IMR-90 (cell line): ENCODE data around the gene ROCK2. TPM values are rescaled to one million over a fixed set of nuclear protein-coding genes. Genes with fewer than 3 reads are reported as not detected.
A peak's percentile ranks its signal among the peaks of the same experiment; 100 is the strongest.

Experiments
- ATAC-seq: fragments of 200-7000 bp; cut with Tn5 transposase; 2 replicates; pipeline ENCODE4 v1.9.1; 2020; ENCODE audit warnings: low read depth, mild to moderate bottlenecking, moderate library complexity
- BruUV-seq: library from RNA; stranded (reverse); fragments of 400-500 nt; replicated peaks from 2 replicates; lab custom pipeline; 2021; lab: Mats Ljungman, UMichigan
- CTCF ChIA-PET: fragments of 300-600 bp; formaldehyde crosslinking; extraction: SDS; loops from one replicate; lab custom pipeline; 2021; ENCODE audit warnings: antibody characterized with exemption; lab: Yijun Ruan, JAX
- POLR2A ChIA-PET: fragments of 300-600 bp; sonication (Branson Sonifier 250); formaldehyde crosslinking; loops from one replicate; lab custom pipeline; 2022; ENCODE audit warnings: antibody characterized with exemption; ENCODE audit not compliant: unreplicated experiment; lab: Charles Lee
- DNase-seq: peaks from one replicate; pipeline ENCODE4 v3.0.0; 2013
- H2AFZ ChIP-seq: replicated peaks from 2 replicates; pipeline ENCODE3; 2013; ENCODE audit warnings: low read length, mild to moderate bottlenecking; ENCODE audit not compliant: poor library complexity
- H2AK5ac ChIP-seq: 2 replicates; pipeline ENCODE4 v1.6.1; 2013; ENCODE audit warnings: low read depth, low read length, inconsistent platforms
- H2AK9ac ChIP-seq: replicated peaks from 2 replicates; pipeline ENCODE3; 2013; ENCODE audit warnings: mild to moderate bottlenecking, low read depth, low read length, moderate library complexity; ENCODE audit not compliant: poor library complexity
- H2BK120ac ChIP-seq: 2 replicates; pipeline ENCODE4 v1.6.1; 2013; ENCODE audit warnings: low read depth, low read length, inconsistent platforms
- H2BK15ac ChIP-seq: 3 replicates; pipeline ENCODE4 v1.6.1; 2013; ENCODE audit warnings: low read depth, low read length, inconsistent platforms
- H2BK20ac ChIP-seq: 2 replicates; pipeline ENCODE4 v1.6.1; 2013; ENCODE audit warnings: low read depth, mild to moderate bottlenecking, inconsistent platforms, low read length, moderate library complexity
- H2BK5ac ChIP-seq: 2 replicates; pipeline ENCODE4 v1.6.1; 2013; ENCODE audit warnings: mild to moderate bottlenecking, low read depth, low read length, inconsistent platforms; ENCODE audit not compliant: poor library complexity, severe bottlenecking
- H3K14ac ChIP-seq: replicated peaks from 2 replicates; pipeline ENCODE4 v1.6.1; 2013; ENCODE audit warnings: low read depth, low read length, inconsistent platforms
- H3K18ac ChIP-seq: 2 replicates; pipeline ENCODE4 v1.6.1; 2013; ENCODE audit warnings: low read depth, low read length, control low read depth
- H3K23ac ChIP-seq: 2 replicates; pipeline ENCODE4 v1.6.1; 2013; ENCODE audit warnings: low read depth, low read length, inconsistent platforms
- H3K27ac ChIP-seq: 2 replicates; pipeline ENCODE4 v1.5.1; 2013; ENCODE audit warnings: mild to moderate bottlenecking, control low read depth, low read length; ENCODE audit not compliant: insufficient read depth
- H3K27me3 ChIP-seq: 2 replicates; pipeline ENCODE4 v1.6.1; 2013; ENCODE audit warnings: low read length; ENCODE audit not compliant: control insufficient read depth, insufficient read depth
- H3K36me3 ChIP-seq: 2 replicates; pipeline ENCODE4 v1.6.1; 2013; ENCODE audit warnings: low read length, mixed read lengths; ENCODE audit not compliant: control insufficient read depth, insufficient read depth
- H3K4ac ChIP-seq: 2 replicates; pipeline ENCODE4 v1.6.1; 2013; ENCODE audit warnings: low read depth, low read length, inconsistent platforms
- H3K4me1 ChIP-seq: 2 replicates; pipeline ENCODE4 v1.6.1; 2013; ENCODE audit warnings: low read length, mixed read lengths; ENCODE audit not compliant: control insufficient read depth, insufficient read depth
- H3K4me2 ChIP-seq: 2 replicates; pipeline ENCODE4 v1.6.1; 2013; ENCODE audit warnings: low read depth, mild to moderate bottlenecking, control low read depth, low read length, moderate library complexity
- H3K4me3 ChIP-seq: 2 replicates; pipeline ENCODE4 v1.5.1; 2013; ENCODE audit warnings: low read depth, mild to moderate bottlenecking, control low read depth, low read length, moderate library complexity; ENCODE audit not compliant: insufficient read depth
- H3K56ac ChIP-seq: 2 replicates; pipeline ENCODE4 v1.6.1; 2013; ENCODE audit warnings: low read length, inconsistent platforms; ENCODE audit not compliant: insufficient read depth; ENCODE audit errors: extremely low read depth
- H3K79me1 ChIP-seq, 2 experiments: 2 replicates each; pipeline ENCODE4 v1.6.1; 2013; ENCODE audit warnings: low read length in 2 of 2, inconsistent platforms in 1 of 2, low read depth in 1 of 2
- H3K9ac ChIP-seq: 2 replicates; pipeline ENCODE4 v1.6.1; 2013; ENCODE audit warnings: low read depth, low read length, control low read depth
- H3K9me1 ChIP-seq: 2 replicates; pipeline ENCODE4 v1.6.1; 2013; ENCODE audit warnings: low read length, inconsistent platforms; ENCODE audit not compliant: insufficient read depth
- H3K9me3 ChIP-seq: 2 replicates; pipeline ENCODE4 v1.6.1; 2013; ENCODE audit warnings: low read length; ENCODE audit not compliant: control insufficient read depth, insufficient read depth
- H4K20me1 ChIP-seq: 2 replicates; pipeline ENCODE4 v1.6.1; 2013; ENCODE audit warnings: low read length, inconsistent platforms; ENCODE audit not compliant: insufficient read depth
- H4K5ac ChIP-seq: 2 replicates; pipeline ENCODE4 v1.6.1; 2013; ENCODE audit warnings: mild to moderate bottlenecking, low read depth, low read length, control low read depth
- H4K8ac ChIP-seq, 2 experiments: 2 replicates each; pipeline ENCODE4 v1.6.1; 2013; ENCODE audit warnings: low read depth in 2 of 2, low read length in 2 of 2, control low read depth in 1 of 2, inconsistent platforms in 1 of 2
- H4K91ac ChIP-seq: 2 replicates; pipeline ENCODE4 v1.6.1; 2013; ENCODE audit warnings: low read depth, low read length, inconsistent platforms; ENCODE audit not compliant: insufficient read depth
- CEBPB ChIP-seq: IDR thresholded peaks from 2 replicates; pipeline ENCODE4 v1.6.1; 2012; ENCODE audit warnings: low read depth, low read length, improper control_type of control experiment
- NFE2L2 ChIP-seq: fragments of 150-350 bp; IDR thresholded peaks from 2 replicates; pipeline ENCODE4 v1.6.1; 2016; ENCODE audit warnings: low read depth, mild to moderate bottlenecking, low read length
- WGBS, 2 experiments: methylation state at CpG; one replicate each; pipeline versions ENCODE4 v1.1.5 to v1.1.7; 2013; ENCODE audit warnings: missing lambda C conversion rate in 2 of 2; ENCODE audit not compliant: insufficient read length in 1 of 2; ENCODE audit errors: extremely low coverage in 2 of 2; 5-methylcytosine and 5-hydroxymethylcytosine counted together
- dilution Hi-C: fragments of 300-500 bp; cut with HindIII; formaldehyde crosslinking; loops from one replicate; pipeline ENCODE4 v1.14.3; 2018; ENCODE audit warnings: low sequenced_read_pairs; ENCODE audit not compliant: unreplicated experiment
- in situ Hi-C: fragments of 300-500 bp; cut with MboI; formaldehyde crosslinking; loops from 3 replicates; pipeline ENCODE4 v1.14.3; 2019; ENCODE audit warnings: low sequenced_read_pairs, inconsistent platforms, mixed read lengths
- intact Hi-C: fragments of 100-400 bp; cut with micrococcal nuclease; formaldehyde crosslinking; loops from 2 replicates; pipeline ENCODE4 v1.10.0; 2022
- polyA plus RNA-seq, 3 experiments: library from polyadenylated mRNA; depleted of rRNA; stranded (reverse); fragments of >200 nt; gene quantifications; 2 replicates each; pipeline ENCODE4 v1.2.3, GENCODE V29; 2012; ENCODE audit warnings: low replicate concordance in 1 of 3
- total RNA-seq: library from RNA; depleted of rRNA; stranded (reverse); fragments of >200 nt; gene quantifications from 2 replicates; pipeline ENCODE4 v1.2.3, GENCODE V29; 2012

Gene ROCK2
- total and polyA plus RNA-seq, 2 of the 4 experiments (the other 2 are of a cell fraction), result 9.0 to 28.3 TPM

DNA sequence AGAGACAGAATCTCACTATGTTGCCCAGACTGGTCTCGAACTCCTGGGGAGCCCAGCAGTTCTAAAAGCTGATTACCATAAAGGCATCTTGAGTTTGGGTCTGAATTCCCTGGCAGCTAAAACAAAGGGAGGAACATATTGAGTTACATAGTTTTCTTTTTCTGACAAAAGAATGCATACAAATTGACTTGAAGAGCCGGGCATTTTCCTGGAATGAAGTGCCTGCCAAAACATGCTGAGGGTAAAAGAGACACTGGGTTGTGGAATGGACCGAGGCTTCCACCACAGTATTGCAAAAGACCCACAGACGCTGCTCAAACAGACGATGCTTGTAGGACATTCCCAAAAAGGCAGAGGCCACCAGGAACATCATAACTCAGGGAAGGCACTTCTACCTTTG, 35.1 kb upstream of the ROCK2 start:
- 0% methylated on average over 1 of the region's 5 CpGs; no CpG with 5 or more reads in 1 of the 2 experiments for WGBS, 2 experiments
- H2AFZ ChIP-seq, result peak overlapping the region; percentile 73

More for the DNA sequence above, 35.1 kb upstream of the ROCK2 start:
- peaks cover 24% of the 10 kb centered on the region for H3K9me1 ChIP-seq
- POLR2A ChIA-PET, result no interaction called here
- H3K9me3 ChIP-seq, result no peaks in the 10 kb centered on the region
- peak overlapping the region; percentile 97 for H2BK120ac ChIP-seq
- H2AK9ac ChIP-seq, result peak overlapping the region; percentile 46
- peaks cover 29% of the 10 kb centered on the region for H3K4me1 ChIP-seq
- H2BK20ac ChIP-seq, result peak overlapping the region; percentile 98
- no peaks in the 10 kb centered on the region for H3K36me3 ChIP-seq
- intact Hi-C loops (no loop called here), in situ Hi-C loops (no loop called here), dilution Hi-C loops (no loop called here)
- H3K18ac ChIP-seq, result peak overlapping the region; percentile 95
- CTCF ChIA-PET, result no interaction called here
- peak overlapping the region; percentile 97 for H3K4ac ChIP-seq
- no TSS peak for BruUV-seq
- H2BK5ac ChIP-seq, result peak overlapping the region; percentile 35
- H2BK15ac ChIP-seq, result peak overlapping the region; percentile 81; the same call in 2 of the 3 replicates
- H3K4me3 ChIP-seq, result no peak overlapping the region
- peak overlapping the region; percentile 25; the same call in 1 of the 2 replicates for H2AK5ac ChIP-seq
- peak overlapping the region; percentile 85; the same call in 1 of the 2 replicates for H3K27ac ChIP-seq
- H4K5ac ChIP-seq, result peak overlapping the region; percentile 81
- H3K27me3 ChIP-seq, result no peaks in the 10 kb centered on the region
- no peak overlapping the region for H3K56ac ChIP-seq
- peak overlapping the region; percentile 68 for H3K4me2 ChIP-seq
- peak overlapping the region; percentile 15 to 95; a peak in 3 of 4 replicates for H4K8ac ChIP-seq
- peak overlapping the region; percentile 95 for H4K91ac ChIP-seq
- no peak for TF ChIP-seq NFE2L2
- TF ChIP-seq CEBPB, result peak; percentile 64
- ATAC-seq (peak; percentile 30; the same call in 1 of the 2 replicates), DNase-seq (peak; percentile 47)
- no peaks in the 10 kb centered on the region for H4K20me1 ChIP-seq
- H3K14ac ChIP-seq, result peak overlapping the region; percentile 76
- H3K23ac ChIP-seq, result peak overlapping the region; percentile 95
- H3K79me1 ChIP-seq, result peaks cover 0 to 20% of the 10 kb centered on the region in 2 experiments; a peak in 1 of 4 replicates
- peak overlapping the region; percentile 44; the same call in 1 of the 2 replicates for H3K9ac ChIP-seq
